ENCODE data around the gene SLC35F5. TPM values are rescaled to one million over a fixed set of nuclear protein-coding genes. Genes with fewer than 3 reads are reported as not detected.
A peak's percentile ranks its signal among the peaks of the same experiment; 100 is the strongest.
"Not testable (repeated sequence)": the region's sequence is repeated elsewhere in the genome, so short reads cannot be mapped to it uniquely, and the experiment has no call there.

Gene SLC35F5
- total RNA-seq, 4 donors from 2014 or later, result 152 to 320 (median 177) TPM

- Histone ChIP-seq H3K27me3 (no peaks in the 10 kb centered on the region), H3K36me3 (no peaks in the 10 kb centered on the region), H3K9me3 (no peaks in the 10 kb centered on the region), H3K4me3 (replicated peaks in 1 of 3) (no peak overlapping the region), H3K4me1 (no peaks in the 10 kb centered on the region), H3K27ac (no peak overlapping the region)
- TF ChIP-seq, protein P1, sequence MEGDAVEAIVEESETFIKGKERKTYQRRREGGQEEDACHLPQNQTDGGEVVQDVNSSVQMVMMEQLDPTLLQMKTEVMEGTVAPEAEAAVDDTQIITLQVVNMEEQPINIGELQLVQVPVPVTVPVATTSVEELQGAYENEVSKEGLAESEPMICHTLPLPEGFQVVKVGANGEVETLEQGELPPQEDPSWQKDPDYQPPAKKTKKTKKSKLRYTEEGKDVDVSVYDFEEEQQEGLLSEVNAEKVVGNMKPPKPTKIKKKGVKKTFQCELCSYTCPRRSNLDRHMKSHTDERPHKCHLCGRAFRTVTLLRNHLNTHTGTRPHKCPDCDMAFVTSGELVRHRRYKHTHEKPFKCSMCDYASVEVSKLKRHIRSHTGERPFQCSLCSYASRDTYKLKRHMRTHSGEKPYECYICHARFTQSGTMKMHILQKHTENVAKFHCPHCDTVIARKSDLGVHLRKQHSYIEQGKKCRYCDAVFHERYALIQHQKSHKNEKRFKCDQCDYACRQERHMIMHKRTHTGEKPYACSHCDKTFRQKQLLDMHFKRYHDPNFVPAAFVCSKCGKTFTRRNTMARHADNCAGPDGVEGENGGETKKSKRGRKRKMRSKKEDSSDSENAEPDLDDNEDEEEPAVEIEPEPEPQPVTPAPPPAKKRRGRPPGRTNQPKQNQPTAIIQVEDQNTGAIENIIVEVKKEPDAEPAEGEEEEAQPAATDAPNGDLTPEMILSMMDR (IDR thresholded peaks at IDR 0.05), result no peak
- TF ChIP-seq POLR2A (IDR thresholded peaks at IDR 0.05), result no peak
- 76 to 80% methylated on average over 7 of the region's 7 CpGs for WGBS, 2 donors
- intact Hi-C loops (cut with DNase I), result no loop called here
- no peak for DNase-seq
These were observed 84.0 kb downstream of the SLC35F5 start for GRCh38 chr2:113672326-113672932.

GRCh38 chr2:113669013-113669412 is 87.4 kb downstream of the SLC35F5 start:
- H3K4me1 ChIP-seq; H3K9me3 ChIP-seq; intact Hi-C loops (cut with DNase I); H3K4me3 ChIP-seq (replicated peaks in 1 of 3); DNase-seq; H3K27me3 ChIP-seq; H3K36me3 ChIP-seq; H3K27ac ChIP-seq: not testable (repeated sequence)
- 94 to 99% methylated on average over 15 to 19 of the region's 21 CpGs for WGBS, 2 donors

GRCh38 chr2:113664761-113665533 is 91.5 kb downstream of the SLC35F5 start:
- DNase-seq, result peak; percentile 34 to 56
- 55 to 64% methylated on average over 6 of the region's 6 CpGs for WGBS, 2 donors
- H3K36me3 ChIP-seq; H3K9me3 ChIP-seq; H3K4me3 ChIP-seq (replicated peaks in 1 of 3); intact Hi-C loops (cut with DNase I); H3K27me3 ChIP-seq; H3K4me1 ChIP-seq: not testable (repeated sequence)
- H3K27ac ChIP-seq, result peak overlapping the region in 1 of 3 donors; percentile 53

DNA sequence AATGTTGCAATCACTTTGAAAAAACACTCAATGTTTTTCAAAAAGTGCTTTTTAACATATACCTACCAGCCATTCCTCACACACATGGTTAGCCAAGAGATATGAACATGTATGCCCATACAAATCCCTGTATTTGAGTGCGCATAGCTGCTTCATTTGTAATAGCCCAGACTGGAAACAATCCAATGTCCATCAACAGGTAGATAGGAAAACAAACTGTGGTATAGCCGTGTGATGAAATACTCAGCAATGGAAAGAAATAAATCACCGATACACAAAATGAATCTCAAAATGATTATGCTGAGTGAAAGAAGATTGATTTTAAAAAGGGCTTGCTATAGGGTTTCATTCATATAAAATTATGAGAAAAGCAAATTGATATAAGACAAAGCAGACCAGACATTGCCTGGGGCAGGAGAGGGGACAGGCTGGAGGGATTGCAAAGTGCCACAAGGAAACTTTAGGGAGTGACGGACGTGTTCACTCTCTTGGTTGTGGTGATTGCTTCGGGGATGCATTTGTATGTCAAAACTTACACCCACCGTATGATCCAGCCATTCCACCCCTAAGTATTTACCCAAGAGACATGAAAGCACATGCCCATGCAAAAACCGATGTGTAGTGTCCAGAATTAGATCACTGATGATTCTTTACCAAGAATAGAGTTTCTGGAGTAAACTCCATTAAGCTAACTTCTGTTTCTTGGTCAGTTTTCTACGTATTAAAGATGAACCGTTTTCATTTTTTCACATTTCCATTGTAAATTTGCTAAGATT is 93.0 kb downstream of the SLC35F5 start:
- H3K27ac ChIP-seq; H3K36me3 ChIP-seq; H3K27me3 ChIP-seq; H3K9me3 ChIP-seq; DNase-seq; intact Hi-C loops (cut with DNase I); H3K4me1 ChIP-seq; H3K4me3 ChIP-seq (replicated peaks in 1 of 3): not testable (repeated sequence)
- 87 to 89% methylated on average over 10 of the region's 10 CpGs for WGBS, 2 donors

Small RNA genes lying within 50 kb of the gene (microRNA-seq; reads per million reads assigned to microRNA genes)
- gene MIR4782, result not detected

Small RNA genes lying within 50 kb of the gene (small RNA-seq; reads per million reads assigned to genes)
- gene MIR4782, result not detected
- gene RNU6-744P, result not detected

Other genes with a start within 250 kb of the SLC35F5 start
- gene RABL2A, start 129.4 kb downstream of the SLC35F5 start, total RNA-seq, result 10 to 100 TPM; 18.1 to 40.8 (median 27.2) TPM
- gene ACTR3, start 133.4 kb upstream of the SLC35F5 start, total RNA-seq, result 100 to 1,000 TPM in 3 of 4 donors, 10 to 100 TPM in 1; 83.9 to 126 (median 102) TPM

Data from thyroid gland (tissue), 4 donors.